ENCODE measurements around the gene SPON2.

DNA sequence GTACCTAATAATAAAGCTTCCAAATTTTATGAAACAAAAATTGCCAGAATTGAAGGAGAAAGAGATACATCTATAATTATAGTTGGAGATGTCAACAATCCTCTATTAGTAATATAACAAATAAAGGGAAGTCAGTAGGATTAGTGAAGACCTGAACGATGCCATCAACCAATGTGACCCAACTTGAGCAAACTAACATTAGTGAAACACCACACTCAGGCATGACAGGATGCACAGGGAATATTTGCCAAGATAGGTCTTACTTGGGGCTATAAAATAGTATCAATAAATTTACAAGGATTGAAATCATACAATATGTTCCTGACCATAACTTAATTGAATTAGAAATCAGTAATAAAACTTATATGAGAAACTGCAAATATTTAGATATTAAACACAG lies 12.0 kb downstream of the SPON2 start:
- TF ChIP-seq, protein P1, sequence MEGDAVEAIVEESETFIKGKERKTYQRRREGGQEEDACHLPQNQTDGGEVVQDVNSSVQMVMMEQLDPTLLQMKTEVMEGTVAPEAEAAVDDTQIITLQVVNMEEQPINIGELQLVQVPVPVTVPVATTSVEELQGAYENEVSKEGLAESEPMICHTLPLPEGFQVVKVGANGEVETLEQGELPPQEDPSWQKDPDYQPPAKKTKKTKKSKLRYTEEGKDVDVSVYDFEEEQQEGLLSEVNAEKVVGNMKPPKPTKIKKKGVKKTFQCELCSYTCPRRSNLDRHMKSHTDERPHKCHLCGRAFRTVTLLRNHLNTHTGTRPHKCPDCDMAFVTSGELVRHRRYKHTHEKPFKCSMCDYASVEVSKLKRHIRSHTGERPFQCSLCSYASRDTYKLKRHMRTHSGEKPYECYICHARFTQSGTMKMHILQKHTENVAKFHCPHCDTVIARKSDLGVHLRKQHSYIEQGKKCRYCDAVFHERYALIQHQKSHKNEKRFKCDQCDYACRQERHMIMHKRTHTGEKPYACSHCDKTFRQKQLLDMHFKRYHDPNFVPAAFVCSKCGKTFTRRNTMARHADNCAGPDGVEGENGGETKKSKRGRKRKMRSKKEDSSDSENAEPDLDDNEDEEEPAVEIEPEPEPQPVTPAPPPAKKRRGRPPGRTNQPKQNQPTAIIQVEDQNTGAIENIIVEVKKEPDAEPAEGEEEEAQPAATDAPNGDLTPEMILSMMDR (IDR thresholded peaks at IDR 0.05): no peak
- no peak for TF ChIP-seq POLR2A (IDR thresholded peaks at IDR 0.05)
- TF ChIP-seq POLR2AphosphoS5 (IDR thresholded peaks at IDR 0.05): no peak
